ENCODE measurements around the gene KCP. TPM values are rescaled to one million over a fixed set of nuclear protein-coding genes. Genes with fewer than 3 reads are reported as not detected.

Gene KCP
- total RNA-seq, 1 experiment from 2014 or later, result 5.3 TPM

- H3K23ac ChIP-seq (ENCODE audit: insufficient read length, low read depth, low read length), result no peak overlapping the region
- no peaks in the 10 kb centered on the region for H3K79me2 ChIP-seq (ENCODE audit: insufficient read depth, low read length)
- H3K4me3 Mint-ChIP-seq, result no peak overlapping the region
- no peak overlapping the region for H2BK5ac ChIP-seq (ENCODE audit: insufficient read length, low read length)
- no peak overlapping the region for H3K9ac ChIP-seq (ENCODE audit: extremely low read depth, insufficient read length, low read length)
- no peak overlapping the region for H3K56ac ChIP-seq (ENCODE audit: insufficient read length, low read depth, low read length)
- no peak overlapping the region for H3K18ac ChIP-seq (ENCODE audit: insufficient read length, low read depth, low read length)
- H3K4me2 ChIP-seq (ENCODE audit: insufficient read depth, insufficient read length, low read length), result no peak overlapping the region
- no peaks in the 10 kb centered on the region for H3K79me1 ChIP-seq (ENCODE audit: insufficient read depth, low read depth, low read length, poor library complexity, severe bottlenecking)
- H4K8ac ChIP-seq (replicated peaks; ENCODE audit: insufficient read length, low read depth, low read length), result no peak overlapping the region
- no peak overlapping the region for H2BK15ac ChIP-seq (ENCODE audit: low read depth, low read length)
- peaks cover 14% of the 10 kb centered on the region for H3K27me3 Mint-ChIP-seq (ENCODE audit: low read depth)
- H2BK20ac ChIP-seq (ENCODE audit: low read depth, low read length, poor library complexity, severe bottlenecking), result no peak overlapping the region
- H3K36me3 Mint-ChIP-seq (ENCODE audit: insufficient read depth in 1 of 3, low read depth in 3 of 3), result no peaks in the 10 kb centered on the region
- H2AFZ ChIP-seq (ENCODE audit: low read length), result no peak overlapping the region
- peaks cover 3% of the 10 kb centered on the region; the same call in 1 of the 2 replicates for H3K4me1 ChIP-seq (ENCODE audit: insufficient read depth, low read length)
- no peak overlapping the region for H2BK120ac ChIP-seq (ENCODE audit: low read depth, low read length, poor library complexity, severe bottlenecking)
- H3K27ac Mint-ChIP-seq, result no peak overlapping the region
- no peak overlapping the region for H4K91ac ChIP-seq (ENCODE audit: insufficient read length, low read depth, low read length)
- H3K23me2 ChIP-seq (ENCODE audit: insufficient read length, low read depth, low read length, poor library complexity, severe bottlenecking), result peaks cover 13% of the 10 kb centered on the region
- no peaks in the 10 kb centered on the region for H4K20me1 ChIP-seq (ENCODE audit: control insufficient read depth, insufficient read depth, insufficient read length)
- H3K9me3 ChIP-seq (ENCODE audit: control insufficient read depth, low read depth, low read length), result no peaks in the 10 kb centered on the region
- H2BK12ac ChIP-seq (ENCODE audit: insufficient read length, low read depth, low read length), result no peak overlapping the region
- TF ChIP-seq, protein P1, sequence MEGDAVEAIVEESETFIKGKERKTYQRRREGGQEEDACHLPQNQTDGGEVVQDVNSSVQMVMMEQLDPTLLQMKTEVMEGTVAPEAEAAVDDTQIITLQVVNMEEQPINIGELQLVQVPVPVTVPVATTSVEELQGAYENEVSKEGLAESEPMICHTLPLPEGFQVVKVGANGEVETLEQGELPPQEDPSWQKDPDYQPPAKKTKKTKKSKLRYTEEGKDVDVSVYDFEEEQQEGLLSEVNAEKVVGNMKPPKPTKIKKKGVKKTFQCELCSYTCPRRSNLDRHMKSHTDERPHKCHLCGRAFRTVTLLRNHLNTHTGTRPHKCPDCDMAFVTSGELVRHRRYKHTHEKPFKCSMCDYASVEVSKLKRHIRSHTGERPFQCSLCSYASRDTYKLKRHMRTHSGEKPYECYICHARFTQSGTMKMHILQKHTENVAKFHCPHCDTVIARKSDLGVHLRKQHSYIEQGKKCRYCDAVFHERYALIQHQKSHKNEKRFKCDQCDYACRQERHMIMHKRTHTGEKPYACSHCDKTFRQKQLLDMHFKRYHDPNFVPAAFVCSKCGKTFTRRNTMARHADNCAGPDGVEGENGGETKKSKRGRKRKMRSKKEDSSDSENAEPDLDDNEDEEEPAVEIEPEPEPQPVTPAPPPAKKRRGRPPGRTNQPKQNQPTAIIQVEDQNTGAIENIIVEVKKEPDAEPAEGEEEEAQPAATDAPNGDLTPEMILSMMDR (conservative IDR thresholded peaks at IDR 0.05), result no peak
- no peak overlapping the region for H3K27ac ChIP-seq (ENCODE audit: insufficient read length, low read depth, low read length)
- no peak overlapping the region for H3K4ac ChIP-seq (ENCODE audit: low read depth, low read length)
- no peak overlapping the region for H2AK5ac ChIP-seq (ENCODE audit: insufficient read length, low read length)
- H4K5ac ChIP-seq (ENCODE audit: insufficient read length, low read depth, low read length), result no peak overlapping the region
- peaks cover 18 to 44% of the 10 kb centered on the region in 2 experiments for H3K4me1 Mint-ChIP-seq
- no CpG with 5 or more reads among the region's 8 CpGs for WGBS (ENCODE audit: extremely low coverage, insufficient read length, low lambda C conversion rate)
- H3K27me3 ChIP-seq (ENCODE audit: insufficient read depth, low read length), result peaks cover 10% of the 10 kb centered on the region; the same call in 1 of the 2 replicates
- no peak overlapping the region for H3T11ph ChIP-seq (ENCODE audit: low read length)
- H3K9me3 Mint-ChIP-seq, result no peaks in the 10 kb centered on the region; a peak in 1 of 5 replicates
- no peak overlapping the region for H3K14ac ChIP-seq (ENCODE audit: insufficient read depth, low read length)
- no peak for DNase-seq
Measured at GRCh38 chr7:128918016-128918665, 7.6 kb upstream of the KCP start.
